Hypothalamus (tissue), 51 donors: Measurements from ENCODE around the gene IDUA.
"Not testable (repeated sequence)": the region's sequence is repeated elsewhere in the genome, so short reads cannot be mapped to it uniquely, and the experiment has no call there.

Source experiments
- DNase-seq, 51 donors: peaks; one replicate each; lab custom pipeline; 2025; lab: John Stamatoyannopoulos, UW

Gene IDUA

DNA sequence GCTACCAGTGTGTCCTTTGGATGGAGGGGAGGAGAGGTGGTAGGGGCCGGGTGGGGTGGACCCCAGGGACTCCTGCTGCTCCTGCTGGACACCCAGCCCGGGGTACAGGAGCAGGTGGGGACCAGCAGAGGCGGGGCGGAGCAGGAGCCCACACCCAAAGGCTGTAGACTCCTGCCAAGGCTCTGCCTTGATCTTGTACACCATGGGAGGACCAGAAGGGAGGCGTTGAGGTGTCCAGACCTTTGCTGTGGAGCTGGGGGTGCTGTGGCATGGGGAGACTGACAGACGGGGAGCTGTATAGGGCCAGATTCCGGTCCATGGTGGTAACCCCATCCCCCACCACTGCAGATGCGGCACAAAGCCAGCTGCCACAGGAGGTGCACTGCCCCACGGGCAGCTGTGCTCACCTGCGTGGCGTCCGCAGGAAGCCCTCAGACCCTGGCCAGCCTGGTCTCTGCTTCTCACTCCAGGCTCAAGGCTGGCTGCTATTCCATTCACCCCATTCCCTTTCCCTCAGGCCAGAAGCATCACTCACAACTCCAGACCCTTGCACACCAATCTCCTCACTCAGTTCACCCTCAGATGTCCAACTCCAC lies 11.3 kb downstream of the IDUA start:
- no peak for DNase-seq

DNA sequence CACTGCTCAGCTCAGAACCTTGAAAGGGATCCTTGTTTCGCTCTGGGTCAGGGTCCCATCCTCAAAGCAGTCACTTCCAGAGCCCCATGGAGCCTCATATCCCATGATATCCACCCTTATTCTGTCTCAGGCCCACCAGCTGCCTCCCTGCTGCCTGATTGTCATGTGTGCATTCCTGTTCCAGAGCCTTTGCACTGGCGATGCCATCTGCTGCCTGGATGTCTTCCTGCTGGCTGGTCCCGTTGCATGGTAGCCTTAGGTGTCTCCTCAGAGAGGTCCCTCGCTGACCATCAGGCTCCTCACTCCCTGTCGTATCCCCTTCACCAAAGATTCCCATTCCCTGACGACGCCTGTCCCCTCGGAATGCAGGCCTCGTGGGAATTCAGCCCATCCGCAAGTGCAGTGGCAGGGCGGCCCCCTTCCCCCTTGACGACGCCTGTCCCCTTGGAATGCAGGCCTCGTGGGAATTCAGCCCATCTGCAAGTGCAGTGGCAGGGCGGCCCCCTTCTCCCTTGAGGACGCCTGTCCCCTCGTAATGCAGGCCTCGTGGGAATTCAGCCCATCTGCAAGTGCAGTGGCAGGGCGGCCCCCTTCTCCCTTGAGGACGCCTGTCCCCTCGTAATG lies 12.5 kb downstream of the IDUA start:
- DNase-seq: not testable (repeated sequence)

DNA sequence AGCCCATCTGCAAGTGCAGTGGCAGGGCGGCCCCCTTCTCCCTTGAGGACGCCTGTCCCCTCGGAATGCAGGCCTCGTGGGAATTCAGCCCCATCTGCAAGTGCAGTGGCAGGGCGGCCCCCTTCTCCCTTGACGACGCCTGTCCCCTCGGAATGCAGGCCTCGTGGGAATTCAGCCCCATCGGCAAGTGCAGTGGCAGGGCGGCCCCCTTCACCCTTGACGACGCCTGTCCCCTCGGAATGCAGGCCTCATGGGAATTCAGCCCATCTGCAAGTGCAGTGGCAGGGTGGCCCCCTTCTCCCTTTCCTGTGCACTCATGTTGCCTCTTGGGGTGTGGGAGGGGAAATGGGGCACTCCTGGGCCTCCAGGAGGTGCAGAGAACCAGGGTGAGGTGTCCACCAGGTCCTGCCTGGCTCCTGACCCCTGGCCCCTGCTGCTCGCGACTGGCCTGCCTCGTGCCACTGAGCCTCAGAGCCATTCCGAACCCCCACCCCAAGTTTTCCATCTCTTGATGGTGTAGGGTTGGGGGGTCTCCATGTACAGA lies 13.1 kb downstream of the IDUA start:
- no peak for DNase-seq

- no peak for DNase-seq
Observed at GRCh38 chr4:1000686-1001260, 13.9 kb downstream of the IDUA start.

GRCh38 chr4:1001561-1002130 lies 14.8 kb downstream of the IDUA start:
- DNase-seq: no peak

DNA sequence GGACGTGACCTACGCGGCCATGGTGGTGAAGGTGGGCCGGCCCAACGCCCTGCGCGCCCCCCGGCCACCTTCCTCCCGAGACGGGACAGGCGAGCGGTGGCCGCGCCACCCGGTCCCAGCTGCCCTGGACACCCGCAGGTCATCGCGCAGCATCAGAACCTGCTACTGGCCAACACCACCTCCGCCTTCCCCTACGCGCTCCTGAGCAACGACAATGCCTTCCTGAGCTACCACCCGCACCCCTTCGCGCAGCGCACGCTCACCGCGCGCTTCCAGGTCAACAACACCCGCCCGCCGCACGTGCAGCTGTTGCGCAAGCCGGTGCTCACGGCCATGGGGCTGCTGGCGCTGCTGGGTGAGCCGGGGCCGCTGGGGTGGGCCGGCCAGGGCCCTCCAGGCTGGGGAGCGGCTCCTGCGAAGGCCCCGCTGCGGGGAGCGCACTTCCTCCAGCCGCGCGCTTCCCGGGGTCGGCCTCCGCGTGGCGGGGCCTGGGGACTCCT lies 15.3 kb downstream of the IDUA start:
- DNase-seq: no peak

GRCh38 chr4:1002631-1003251 lies 15.9 kb downstream of the IDUA start:
- DNase-seq: no peak

DNA sequence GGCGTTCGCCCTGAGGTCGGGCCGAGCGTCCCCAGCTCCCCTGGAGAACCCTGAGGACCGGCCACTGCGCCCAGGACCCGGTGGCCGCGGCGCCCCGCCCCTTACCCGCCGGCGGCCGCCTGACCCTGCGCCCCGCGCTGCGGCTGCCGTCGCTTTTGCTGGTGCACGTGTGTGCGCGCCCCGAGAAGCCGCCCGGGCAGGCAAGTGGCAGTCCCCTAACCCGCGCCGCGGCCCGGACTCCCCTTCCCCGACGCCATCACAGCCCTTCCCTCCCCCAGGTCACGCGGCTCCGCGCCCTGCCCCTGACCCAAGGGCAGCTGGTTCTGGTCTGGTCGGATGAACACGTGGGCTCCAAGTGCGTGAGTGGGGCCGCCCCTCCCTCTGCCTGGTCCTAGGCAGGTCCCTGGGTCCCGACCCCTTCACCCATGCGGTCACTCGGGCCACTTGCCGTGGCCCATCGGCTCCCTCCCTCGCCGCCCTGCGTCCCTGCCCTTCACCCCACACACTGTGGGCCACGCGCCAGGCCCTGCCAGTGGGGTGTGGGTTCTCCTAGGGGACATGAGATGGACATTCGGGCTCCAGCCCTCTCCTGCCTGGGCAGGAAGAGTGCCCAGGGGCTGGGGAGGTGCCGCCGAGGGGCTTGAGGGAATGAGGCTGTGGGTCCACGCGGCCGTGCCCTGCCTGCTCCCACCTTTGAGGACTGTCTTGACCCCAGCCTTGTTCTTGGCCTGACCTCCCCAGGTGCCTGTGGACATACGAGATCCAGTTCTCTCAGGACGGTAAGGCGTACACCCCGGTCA lies 16.6 kb downstream of the IDUA start:
- no peak for DNase-seq

- DNase-seq: no peak
Observed at GRCh38 chr4:1004071-1004418, 17.2 kb downstream of the IDUA start.

- DNase-seq: no peak
Observed at GRCh38 chr4:1004557-1005485, 18.0 kb downstream of the IDUA start.

DNA sequence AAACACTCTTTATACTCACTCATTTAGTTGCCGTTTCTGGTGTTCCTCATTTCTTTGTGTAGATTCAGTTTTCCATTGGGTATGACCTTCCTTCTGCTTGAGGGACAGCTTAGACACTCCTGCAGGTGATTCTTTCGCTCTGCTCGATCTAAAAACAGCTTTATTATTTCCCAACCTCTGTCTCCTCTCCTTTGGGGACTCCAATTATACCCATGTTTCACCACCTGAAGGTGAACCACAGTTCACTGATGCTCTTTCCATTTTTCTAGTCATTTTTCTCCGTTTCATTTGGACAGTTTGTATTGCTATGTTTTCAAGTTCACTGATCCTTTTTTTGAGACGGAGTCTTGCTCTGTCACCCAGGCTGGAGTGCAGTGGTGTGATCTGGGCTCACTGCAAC lies 20.0 kb downstream of the IDUA start:
- no peak for DNase-seq

DNA sequence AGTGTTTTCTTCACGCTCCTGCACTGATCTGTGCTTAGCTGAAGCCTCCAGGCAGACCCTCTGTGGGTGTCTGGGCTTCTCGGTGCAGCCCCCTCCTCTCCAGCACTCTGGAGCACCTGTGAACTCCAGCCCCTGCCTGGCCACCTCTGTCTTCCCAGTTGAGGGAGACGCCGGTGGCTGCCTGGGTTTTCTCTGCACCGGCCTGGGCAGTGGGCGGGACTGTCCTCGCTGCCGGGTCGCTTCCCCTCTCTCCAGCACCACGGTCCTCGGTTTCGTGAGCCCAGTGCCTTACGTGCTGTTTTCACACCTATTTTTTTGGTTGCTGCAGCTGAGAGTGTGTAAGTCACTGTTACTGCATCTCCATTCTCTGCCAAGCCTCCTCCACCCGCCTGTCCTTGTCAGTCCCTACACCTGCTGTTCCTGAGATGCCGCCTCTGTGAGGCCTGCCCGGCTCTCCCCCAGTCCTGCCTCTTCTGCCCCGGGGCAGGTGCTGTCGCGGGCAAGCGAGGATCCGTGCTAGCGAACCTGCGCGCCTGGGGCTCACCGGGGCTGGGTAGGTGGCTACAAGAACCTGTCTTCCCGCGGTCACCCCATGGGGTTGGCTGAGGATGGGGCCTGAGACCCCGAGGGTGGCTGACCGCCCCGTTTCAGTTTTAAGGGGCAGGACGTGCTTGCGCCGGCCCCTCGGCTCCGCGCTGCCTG lies 22.1 kb downstream of the IDUA start:
- DNase-seq: peak in 5 of 51 donors; percentile 25 to 56 (median 47)

DNA sequence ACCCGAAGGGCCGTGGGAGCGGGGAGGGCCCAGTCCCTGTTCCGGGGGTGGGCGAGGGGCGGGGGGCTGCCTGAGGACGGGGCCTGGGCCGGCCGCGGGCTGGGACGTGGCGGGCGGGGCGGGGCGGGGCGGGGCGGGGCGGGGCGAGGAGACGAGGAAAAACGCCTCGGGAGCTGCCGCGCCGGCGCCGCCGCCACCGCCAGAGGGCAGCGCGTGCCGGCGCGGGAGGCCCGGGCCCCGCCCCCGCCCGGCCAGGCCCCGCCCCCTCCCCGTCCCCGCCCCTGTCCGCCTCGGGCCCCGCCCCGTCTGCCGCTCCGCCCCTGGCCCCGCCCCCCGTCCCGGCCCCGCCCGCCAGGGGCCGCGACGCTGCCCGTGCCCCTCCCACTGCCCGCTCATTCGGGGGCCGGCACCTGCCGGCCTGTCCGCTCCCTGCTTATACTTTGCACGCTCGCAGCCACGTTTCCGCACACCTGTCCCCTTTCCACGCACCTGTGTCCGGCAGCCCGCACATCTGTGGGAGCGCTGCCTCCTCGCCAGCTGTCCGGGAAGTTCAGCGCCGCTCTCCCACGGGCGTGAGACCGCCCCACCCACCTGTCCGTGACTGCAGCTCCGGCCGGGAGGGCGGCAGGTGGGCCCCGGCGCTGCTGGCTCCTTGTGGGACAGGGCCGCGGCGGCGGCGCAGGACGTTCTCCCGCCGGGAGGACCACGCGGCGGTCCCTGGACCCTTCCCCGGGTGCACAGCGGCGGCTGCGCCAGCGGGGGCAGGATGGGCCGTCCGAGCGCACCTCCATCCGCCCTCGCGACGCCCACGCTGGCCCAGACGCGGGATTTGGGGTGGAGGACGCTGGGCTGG lies 22.9 kb downstream of the IDUA start:
- peak in 38 of 51 donors; percentile 13 to 83 (median 52) for DNase-seq

GRCh38 chr4:1010395-1011021 lies 23.7 kb downstream of the IDUA start:
- DNase-seq: peak in 3 of 51 donors; percentile 17 to 44 (median 25)

- DNase-seq: peak in 45 of 51 donors; percentile 21 to 82 (median 63)
Observed at GRCh38 chr4:1011022-1011665, 24.3 kb downstream of the IDUA start, which contains the start of gene FGFRL1. TSS of gene FGFRL1 (plus strand) at chr4:1011626. CDS start at chr4:1012486, 860 bp downstream.

GRCh38 chr4:1011666-1012033 lies 24.8 kb downstream of the IDUA start:
- DNase-seq: no peak
